NCI-H2196 treated with DMSO at 0.1 percent for 48 hours (cell line): ENCODE measurements around the gene TBC1D9B.
"Not testable (repeated sequence)": the region's sequence is repeated elsewhere in the genome, so short reads cannot be mapped to it uniquely, and the experiment has no call there.

Experiments
- DNase-seq: peaks from one replicate; lab custom pipeline; 2025; ENCODE audit not compliant: unreplicated experiment; lab: John Stamatoyannopoulos, UW

The TBC1D9B gene

GRCh38 chr5:179840321-179840720 is 67.4 kb downstream of the TBC1D9B start:
- DNase-seq, result no peak

- no peak for DNase-seq
Measured at GRCh38 chr5:179839328-179840256, 68.1 kb downstream of the TBC1D9B start.

GRCh38 chr5:179837076-179838011 is 70.4 kb downstream of the TBC1D9B start:
- DNase-seq, result no peak

GRCh38 chr5:179836225-179837019 is 71.3 kb downstream of the TBC1D9B start:
- no peak for DNase-seq

- DNase-seq, result not testable (repeated sequence)
Measured at GRCh38 chr5:179834871-179835270, 72.8 kb downstream of the TBC1D9B start.

DNA sequence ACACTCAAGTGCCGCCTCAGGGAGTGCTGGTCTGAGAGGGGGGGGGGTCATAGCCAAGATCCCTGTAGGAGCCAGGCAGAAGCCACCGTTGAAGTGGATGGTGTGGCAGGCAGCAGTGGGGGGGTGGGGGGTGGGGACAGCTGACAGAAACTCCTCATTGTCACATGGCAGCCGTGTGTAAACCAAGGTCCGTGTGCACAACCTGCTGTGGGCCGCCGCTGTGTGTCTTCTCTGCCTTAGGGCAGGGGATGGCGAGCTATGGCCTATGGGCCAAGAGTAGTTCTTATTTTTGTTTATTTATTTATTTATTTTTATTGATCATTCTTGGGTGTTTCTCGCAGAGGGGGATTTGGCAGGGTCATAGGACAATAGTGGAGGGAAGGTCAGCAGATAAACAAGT is 73.6 kb downstream of the TBC1D9B start:
- DNase-seq, result no peak

GRCh38 chr5:179833709-179834070 is 74.0 kb downstream of the TBC1D9B start:
- DNase-seq, result no peak

- DNase-seq, result no peak
Measured at GRCh38 chr5:179833056-179833708, 74.5 kb downstream of the TBC1D9B start.

DNA sequence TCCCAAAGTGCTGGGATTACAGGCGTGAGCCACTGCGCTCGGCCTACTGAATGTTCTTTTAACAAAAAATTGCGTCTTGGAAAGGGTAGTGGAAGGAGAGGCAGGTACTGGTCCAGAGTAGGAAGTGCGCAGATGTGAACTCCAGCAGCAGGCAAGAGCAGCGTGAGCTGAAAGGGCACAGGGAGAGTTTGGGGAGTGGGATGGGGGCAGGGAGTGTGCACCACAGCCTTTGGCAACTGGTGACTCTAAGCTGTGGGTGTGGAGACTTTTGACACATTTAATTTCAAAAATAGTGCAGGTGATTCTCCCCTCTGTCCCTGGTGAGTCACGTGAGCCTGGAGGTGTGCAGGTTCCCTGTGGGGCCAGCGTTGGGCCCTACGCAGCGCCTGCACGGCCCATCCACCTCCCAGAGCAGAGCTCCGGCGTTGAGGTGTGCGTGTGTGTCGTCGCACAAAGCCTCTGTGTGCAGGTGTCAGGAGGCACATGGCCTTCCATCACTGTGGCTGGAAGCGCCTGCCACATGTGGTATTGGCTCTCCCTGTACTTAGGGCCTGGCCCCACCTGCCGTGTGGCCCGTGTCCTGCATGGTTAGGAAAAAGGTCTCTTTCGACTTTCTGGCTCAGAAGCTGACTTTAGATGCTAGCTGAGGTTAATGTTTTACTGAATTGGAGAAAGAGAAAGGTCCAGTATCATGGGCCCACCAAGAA is 75.5 kb downstream of the TBC1D9B start:
- DNase-seq, result no peak

DNA sequence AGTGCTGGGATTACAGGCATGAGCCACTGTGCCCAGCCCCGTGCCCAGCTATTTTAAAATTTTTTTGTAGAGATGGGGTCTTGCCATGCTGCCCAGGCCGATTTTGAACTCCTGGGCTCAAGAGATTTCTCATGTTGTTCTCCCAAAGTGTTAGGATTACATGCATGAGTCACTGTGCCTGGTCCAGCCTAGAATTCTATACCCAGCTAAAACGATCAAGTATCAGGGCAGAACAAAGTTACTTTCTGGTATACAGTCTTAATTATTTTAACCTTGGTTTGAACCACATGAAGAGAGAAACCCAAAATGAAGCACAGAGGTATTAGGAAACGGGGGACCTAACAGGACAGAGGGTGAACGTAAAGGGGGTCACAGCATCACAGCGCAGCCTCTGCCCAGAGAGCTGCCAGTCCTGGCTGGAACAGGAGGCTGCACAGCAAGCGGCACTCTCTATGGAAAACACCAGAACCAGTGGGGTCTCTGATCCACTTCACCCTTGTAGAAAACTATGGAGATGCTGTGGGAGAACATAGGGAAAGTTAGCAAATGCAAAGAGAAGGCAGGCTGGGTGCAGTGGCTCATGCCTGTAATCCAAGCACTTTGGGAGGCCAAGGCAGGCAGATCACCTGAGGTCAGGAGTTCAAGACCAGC is 76.8 kb downstream of the TBC1D9B start:
- no peak for DNase-seq

- no peak for DNase-seq
Measured at GRCh38 chr5:179829732-179830435, 77.8 kb downstream of the TBC1D9B start.

DNA sequence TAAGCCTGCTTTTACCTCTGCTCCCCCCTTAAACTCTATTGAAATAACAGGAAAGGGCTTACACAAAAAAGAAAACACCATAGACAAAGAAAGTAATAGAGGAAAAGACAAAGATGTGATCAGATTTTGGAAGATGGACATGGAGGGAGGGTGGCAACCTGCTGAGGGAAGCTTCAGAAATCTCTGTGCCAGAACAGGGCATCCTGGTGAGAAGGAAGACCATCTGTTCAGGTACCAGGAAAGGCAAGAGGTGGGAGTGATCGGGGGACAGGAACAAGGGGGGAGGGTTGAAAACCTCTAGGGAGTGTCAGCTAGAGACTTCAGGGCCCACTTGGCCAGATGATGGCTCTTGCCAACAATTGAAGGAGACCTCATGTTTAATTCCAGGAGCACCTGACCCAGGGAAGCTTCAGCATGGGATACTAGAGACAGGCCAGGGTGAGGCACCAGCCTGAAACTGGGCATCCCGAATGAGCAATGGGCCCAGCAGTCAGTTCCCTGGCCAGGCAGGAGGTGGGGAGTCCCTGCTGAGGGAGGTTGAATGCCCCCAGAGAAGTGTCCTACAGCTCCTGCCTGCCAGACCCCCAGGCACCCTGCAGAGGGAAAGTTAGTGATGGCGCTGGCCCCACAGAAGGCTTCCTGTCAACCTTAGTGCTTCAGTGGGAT is 78.8 kb downstream of the TBC1D9B start:
- DNase-seq, result no peak

DNA sequence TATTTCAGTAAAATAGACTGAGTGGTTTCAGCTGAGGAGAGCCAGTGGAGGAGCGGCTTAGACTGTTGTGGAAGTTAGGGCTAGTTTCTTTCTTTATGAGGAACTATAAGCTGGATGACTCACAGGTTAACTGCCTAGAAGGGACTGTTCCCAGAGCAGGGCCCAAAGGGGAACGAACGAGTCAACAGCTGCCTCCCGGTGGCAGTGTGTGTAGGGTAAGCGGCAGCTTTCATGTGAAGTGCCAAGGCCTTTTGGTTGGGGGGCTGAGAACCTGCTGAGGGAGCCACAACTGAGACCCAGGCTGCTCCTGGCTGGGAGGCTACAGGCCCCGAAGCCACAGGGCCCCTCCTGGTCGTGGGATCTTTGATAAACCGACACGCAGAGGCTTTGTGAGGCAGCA is 80.0 kb downstream of the TBC1D9B start:
- DNase-seq, result no peak

- DNase-seq, result no peak
Measured at GRCh38 chr5:179825655-179826182, 82.0 kb downstream of the TBC1D9B start.

- DNase-seq, result no peak
Measured at GRCh38 chr5:179824745-179825112, 83.0 kb downstream of the TBC1D9B start.

GRCh38 chr5:179823937-179824744 is 83.6 kb downstream of the TBC1D9B start:
- no peak for DNase-seq

DNA sequence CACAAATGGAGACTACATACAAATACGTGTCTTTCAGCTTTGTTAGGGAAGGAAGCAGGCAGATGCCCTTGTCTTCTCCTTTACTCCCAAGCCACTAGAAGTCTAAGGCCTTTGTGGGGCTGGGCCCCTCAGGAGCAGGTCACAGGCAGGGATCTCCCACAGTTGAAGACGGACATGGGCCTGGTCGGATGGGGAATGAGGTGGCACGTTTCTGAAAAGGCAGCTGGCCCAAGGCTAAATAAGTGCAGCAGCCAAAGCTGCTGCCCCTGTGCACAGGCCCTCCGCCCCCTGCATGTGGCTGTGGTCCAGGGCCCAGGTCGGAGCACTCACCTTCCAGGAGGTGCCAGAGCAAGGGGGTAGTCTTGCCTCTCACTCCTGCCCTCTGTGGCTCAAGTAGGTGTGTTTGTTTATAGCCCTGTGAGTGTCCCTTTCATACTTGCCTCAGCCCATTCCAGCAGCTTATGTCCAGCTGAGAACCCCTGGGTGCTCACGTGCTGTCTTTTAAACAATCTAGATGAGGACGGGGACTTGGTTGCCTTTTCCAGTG is 85.2 kb downstream of the TBC1D9B start:
- no peak for DNase-seq
